Skeletal muscle tissue (tissue), 4 donors: ENCODE measurements around the gene GPR157. TPM values are rescaled to one million over a fixed set of nuclear protein-coding genes. Genes with fewer than 3 reads are reported as not detected.
"Not testable (repeated sequence)": the region's sequence is repeated elsewhere in the genome, so short reads cannot be mapped to it uniquely, and the experiment has no call there.

Experiments
- H3K27ac ChIP-seq: one replicate; pipeline ENCODE4 v1.7.0; 2013; ENCODE audit warnings: mild to moderate bottlenecking, low read depth, low read length, inconsistent platforms
- H3K27me3 ChIP-seq, 3 donors: one replicate each; pipeline ENCODE4 v1.7.0; 2013; ENCODE audit warnings: low read length in 3 of 3; ENCODE audit not compliant: control insufficient read depth in 3 of 3, insufficient read depth in 3 of 3
- H3K36me3 ChIP-seq, 3 donors: one replicate each; pipeline ENCODE4 v1.7.0; 2013; ENCODE audit warnings: low read length in 3 of 3; ENCODE audit not compliant: control insufficient read depth in 3 of 3, insufficient read depth in 3 of 3
- H3K4me1 ChIP-seq, 3 donors: one replicate each; pipeline ENCODE4 v1.7.0; 2013; ENCODE audit warnings: low read length in 3 of 3, mild to moderate bottlenecking in 3 of 3; ENCODE audit not compliant: control insufficient read depth in 3 of 3, insufficient read depth in 3 of 3
- H3K4me3 ChIP-seq, 3 donors: one replicate each; pipeline ENCODE4 v1.7.0; 2013; ENCODE audit warnings: low read length in 3 of 3
- H3K9ac ChIP-seq, 3 donors: one replicate each; pipeline ENCODE4 v1.7.0; 2013; ENCODE audit warnings: low read length in 3 of 3, mild to moderate bottlenecking in 3 of 3, moderate library complexity in 2 of 3, low read depth in 1 of 3
- H3K9me3 ChIP-seq, 3 donors: one replicate each; pipeline ENCODE4 v1.7.0; 2013; ENCODE audit warnings: low read length in 3 of 3; ENCODE audit not compliant: control insufficient read depth in 3 of 3
- total RNA-seq: library from RNA; depleted of rRNA; stranded (reverse); fragments of >200 nt; gene quantifications from one replicate; pipeline ENCODE4 v1.2.3, GENCODE V29; 2014
- donor health status: Osteomylitis.

Gene GPR157
- total RNA-seq, 1 donor from 2014 or later = 2.6 TPM

- H3K4me1 ChIP-seq = peaks cover 19 to 22% (median 21%) of the 10 kb centered on the region in 3 donors
- H3K9me3 ChIP-seq = no peaks in the 10 kb centered on the region
- H3K36me3 ChIP-seq = no peaks in the 10 kb centered on the region
- H3K4me3 ChIP-seq = peak overlapping the region in 1 of 3 donors; percentile 29
- no peaks in the 10 kb centered on the region for H3K27me3 ChIP-seq
- no peak overlapping the region for H3K27ac ChIP-seq
- H3K9ac ChIP-seq = peak overlapping the region in 1 of 3 donors; percentile 60
These were observed 33.1 kb upstream of the GPR157 start for GRCh38 chr1:9161963-9162362.

GRCh38 chr1:9161342-9161741 lies 32.4 kb upstream of the GPR157 start:
- Histone ChIP-seq H3K27ac (no peak overlapping the region), H3K4me3 (no peak overlapping the region), H3K9ac (no peak overlapping the region), H3K9me3 (no peaks in the 10 kb centered on the region), H3K27me3 (no peaks in the 10 kb centered on the region), H3K36me3 (peaks cover 0 to 2% (median 0%) of the 10 kb centered on the region in 3 donors), H3K4me1 (peaks cover 19 to 22% (median 21%) of the 10 kb centered on the region in 3 donors)

DNA sequence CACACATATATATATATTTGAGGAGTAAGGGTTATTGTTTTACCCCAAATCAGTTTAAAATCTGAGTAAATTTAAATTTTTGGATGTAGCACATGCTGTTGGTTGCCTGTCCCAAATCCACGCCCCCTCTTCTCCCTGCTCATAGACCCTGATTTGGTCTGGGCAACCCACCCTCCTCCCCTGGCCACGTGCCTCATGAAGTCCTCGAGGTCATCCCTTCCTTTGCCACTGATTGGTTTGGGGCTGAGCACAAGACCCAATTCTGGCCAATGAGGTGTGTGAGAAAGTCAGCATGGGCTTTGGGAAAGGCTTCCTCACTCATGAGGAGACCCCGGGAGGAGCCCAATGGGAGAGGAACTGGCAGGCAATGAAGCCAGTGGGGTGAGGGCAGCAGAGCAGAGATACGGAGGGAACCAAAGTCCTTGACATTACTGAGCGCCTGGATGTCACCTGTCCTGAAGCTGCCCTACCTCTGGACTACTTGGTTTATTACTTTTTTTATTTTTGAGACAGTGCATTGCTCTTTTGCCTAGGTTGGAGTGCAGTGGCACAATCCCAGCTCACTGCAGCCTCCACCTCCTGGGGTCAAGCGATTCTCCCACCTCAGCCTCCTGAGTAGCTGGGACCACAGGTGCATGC lies 31.3 kb upstream of the GPR157 start:
- H3K27ac ChIP-seq = no peak overlapping the region
- peaks cover 19 to 22% (median 20%) of the 10 kb centered on the region in 3 donors for H3K4me1 ChIP-seq
- no peak overlapping the region for H3K9ac ChIP-seq
- peaks cover 0 to 2% (median 0%) of the 10 kb centered on the region in 3 donors for H3K36me3 ChIP-seq
- no peaks in the 10 kb centered on the region for H3K27me3 ChIP-seq
- H3K9me3 ChIP-seq = no peaks in the 10 kb centered on the region
- no peak overlapping the region for H3K4me3 ChIP-seq

GRCh38 chr1:9155879-9156278 lies 27.0 kb upstream of the GPR157 start:
- H3K9ac ChIP-seq = no peak overlapping the region
- H3K4me1 ChIP-seq = peaks cover 4 to 10% (median 7%) of the 10 kb centered on the region in 3 donors
- no peaks in the 10 kb centered on the region for H3K27me3 ChIP-seq

GRCh38 chr1:9155405-9155804 lies 26.5 kb upstream of the GPR157 start:
- H3K27ac ChIP-seq, H3K9ac ChIP-seq, H3K4me3 ChIP-seq, H3K9me3 ChIP-seq, H3K36me3 ChIP-seq, H3K27me3 ChIP-seq: not testable (repeated sequence)
- peaks cover 7 to 12% (median 11%) of the 10 kb centered on the region in 3 donors for H3K4me1 ChIP-seq

More at GRCh38 chr1:9155879-9156278, 27.0 kb upstream of the GPR157 start:
- Histone ChIP-seq H3K9me3 (no peaks in the 10 kb centered on the region), H3K4me3 (no peak overlapping the region), H3K27ac (no peak overlapping the region), H3K36me3 (peaks cover 0 to 2% (median 0%) of the 10 kb centered on the region in 3 donors)

DNA sequence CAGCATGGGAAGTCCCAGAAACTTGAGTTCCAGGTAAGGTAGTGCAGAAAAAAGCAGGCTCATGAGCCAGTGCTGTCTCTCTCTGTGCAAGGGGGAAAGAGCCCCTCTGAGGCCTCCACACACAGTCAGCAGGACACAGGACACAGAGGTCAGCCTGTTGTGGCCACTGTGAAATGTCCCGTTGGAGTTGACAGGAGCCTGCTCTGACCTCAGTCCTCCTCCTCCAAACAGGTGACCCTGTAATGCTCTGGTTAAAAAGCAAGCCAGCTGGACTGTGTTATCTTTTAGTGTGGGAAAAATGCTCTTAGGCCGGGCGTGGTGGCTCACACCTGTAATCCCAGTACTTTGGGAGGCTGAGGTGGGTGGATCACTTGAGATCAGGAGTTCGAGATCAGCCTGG lies 24.2 kb upstream of the GPR157 start:
- Histone ChIP-seq H3K4me3 (no peak overlapping the region), H3K9ac (no peak overlapping the region), H3K36me3 (peaks cover 0 to 2% (median 0%) of the 10 kb centered on the region in 3 donors), H3K27ac (no peak overlapping the region), H3K9me3 (no peaks in the 10 kb centered on the region), H3K4me1 (peaks cover 16 to 26% (median 24%) of the 10 kb centered on the region in 3 donors), H3K27me3 (no peaks in the 10 kb centered on the region)

GRCh38 chr1:9152535-9152934 lies 23.6 kb upstream of the GPR157 start:
- no peaks in the 10 kb centered on the region for H3K9me3 ChIP-seq
- H3K27ac ChIP-seq = no peak overlapping the region
- no peak overlapping the region for H3K9ac ChIP-seq
- peaks cover 16 to 26% (median 24%) of the 10 kb centered on the region in 3 donors for H3K4me1 ChIP-seq
- peaks cover 0 to 2% (median 0%) of the 10 kb centered on the region in 3 donors for H3K36me3 ChIP-seq
- no peak overlapping the region for H3K4me3 ChIP-seq
- no peaks in the 10 kb centered on the region for H3K27me3 ChIP-seq

DNA sequence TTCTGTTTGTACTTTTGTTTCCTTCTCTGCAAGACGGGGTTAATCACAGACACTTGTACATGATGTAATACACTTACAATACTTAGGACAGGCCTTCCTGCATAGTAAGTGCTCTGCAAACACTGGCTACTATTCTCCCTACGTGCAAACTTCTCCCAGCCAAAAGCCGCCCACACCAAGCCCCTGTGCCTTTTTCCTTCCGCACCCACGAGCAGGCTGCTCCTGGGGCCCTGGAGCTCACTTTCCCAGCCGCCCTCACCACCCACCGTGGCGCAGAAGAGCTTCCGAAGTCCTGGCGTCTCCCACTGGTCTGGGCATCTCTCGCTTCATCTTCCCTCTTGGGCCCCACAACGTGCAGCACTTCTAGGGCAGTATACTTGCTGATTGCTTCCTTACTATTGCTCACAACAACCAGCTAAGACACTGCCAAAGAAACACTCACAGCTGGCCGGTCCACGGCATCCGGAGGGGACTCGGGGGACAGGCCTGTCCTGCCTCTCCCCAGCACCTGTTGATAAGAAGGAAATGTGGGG lies 22.5 kb upstream of the GPR157 start:
- H3K9ac ChIP-seq = peak overlapping the region in 2 of 3 donors; percentile 38 to 45

GRCh38 chr1:9150582-9151327 lies 21.9 kb upstream of the GPR157 start:
- H3K4me3 ChIP-seq = peak overlapping the region in 1 of 3 donors; percentile 6
- peak overlapping the region; percentile 38 for H3K27ac ChIP-seq
- H3K4me1 ChIP-seq = peaks cover 16 to 26% (median 24%) of the 10 kb centered on the region in 3 donors
- H3K9ac ChIP-seq = peak overlapping the region in 1 of 3 donors; percentile 70
- no peaks in the 10 kb centered on the region for H3K36me3 ChIP-seq
- H3K27me3 ChIP-seq = no peaks in the 10 kb centered on the region
- H3K9me3 ChIP-seq = no peaks in the 10 kb centered on the region

More for the DNA sequence above, 22.5 kb upstream of the GPR157 start:
- Histone ChIP-seq H3K27ac (peak overlapping the region; percentile 38), H3K4me1 (peaks cover 16 to 26% (median 24%) of the 10 kb centered on the region in 3 donors), H3K36me3 (no peaks in the 10 kb centered on the region), H3K4me3 (peak overlapping the region in 1 of 3 donors; percentile 2), H3K27me3 (no peaks in the 10 kb centered on the region), H3K9me3 (no peaks in the 10 kb centered on the region)
